ENCODE results near the gene RPL10A.

The RPL10A gene

DNA sequence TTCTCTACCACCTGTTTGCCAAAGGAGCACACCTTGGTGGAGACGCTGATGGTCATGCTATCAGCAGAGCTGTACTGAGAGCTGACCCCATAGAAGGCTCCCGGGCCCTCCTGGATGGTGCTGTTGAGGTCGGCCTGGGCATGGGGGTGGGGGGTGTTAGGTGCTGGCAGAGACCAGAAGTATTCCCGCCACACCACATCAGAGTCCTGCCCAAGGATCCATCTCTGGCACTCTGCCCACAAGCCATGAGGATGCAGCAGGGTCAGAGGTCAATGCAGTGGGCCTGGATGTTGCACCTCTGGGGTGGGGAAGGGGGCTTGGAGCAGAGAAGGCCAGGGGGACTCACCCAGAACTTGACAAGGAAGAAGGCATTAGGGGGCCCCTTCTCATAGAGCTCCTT is 7.4 kb downstream of the RPL10A start:
- no peak for DNase-seq (ENCODE audit: low read depth in 2 of 2)

DNA sequence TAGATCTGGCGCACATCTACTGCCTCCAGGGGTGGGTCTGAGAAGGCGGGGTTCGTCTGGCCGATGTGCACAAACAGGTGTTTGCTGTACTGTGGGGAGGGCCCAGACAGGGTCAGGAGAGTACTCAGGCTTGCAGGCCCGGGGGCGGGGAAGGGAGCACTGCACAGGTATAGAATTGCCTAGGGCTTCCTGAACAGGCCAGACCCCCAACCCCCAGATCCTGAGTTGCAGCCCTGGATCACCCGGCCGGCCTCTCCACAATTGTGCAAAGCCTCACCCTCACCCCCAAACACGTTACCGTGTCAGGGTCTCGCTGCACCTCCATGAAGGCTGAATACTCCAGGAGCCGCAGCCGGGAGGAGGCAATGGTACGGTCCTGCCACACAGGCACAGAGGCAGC is 7.8 kb downstream of the RPL10A start:
- DNase-seq (ENCODE audit: low read depth in 2 of 2): no peak

DNA sequence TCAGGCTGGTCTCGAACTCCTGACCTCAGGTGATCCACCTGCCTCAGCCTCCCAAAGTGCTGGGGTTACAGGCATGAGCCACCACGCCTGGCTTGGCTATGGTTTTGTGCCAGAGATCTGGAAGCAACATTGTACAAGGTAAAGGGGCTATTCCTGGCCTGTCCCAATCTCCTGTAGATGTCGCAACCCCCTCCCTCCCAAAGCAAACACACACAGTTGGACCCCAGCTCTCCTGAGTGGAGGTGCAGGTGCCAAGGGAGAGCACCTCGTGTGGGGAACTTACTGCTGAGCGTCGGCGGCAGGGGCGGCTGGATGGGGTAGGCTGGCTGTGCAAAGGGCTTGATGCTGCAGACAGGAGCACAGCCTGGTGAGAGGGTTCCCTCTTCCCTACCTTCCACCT is 8.8 kb downstream of the RPL10A start:
- DNase-seq (ENCODE audit: low read depth in 2 of 2): no peak

DNA sequence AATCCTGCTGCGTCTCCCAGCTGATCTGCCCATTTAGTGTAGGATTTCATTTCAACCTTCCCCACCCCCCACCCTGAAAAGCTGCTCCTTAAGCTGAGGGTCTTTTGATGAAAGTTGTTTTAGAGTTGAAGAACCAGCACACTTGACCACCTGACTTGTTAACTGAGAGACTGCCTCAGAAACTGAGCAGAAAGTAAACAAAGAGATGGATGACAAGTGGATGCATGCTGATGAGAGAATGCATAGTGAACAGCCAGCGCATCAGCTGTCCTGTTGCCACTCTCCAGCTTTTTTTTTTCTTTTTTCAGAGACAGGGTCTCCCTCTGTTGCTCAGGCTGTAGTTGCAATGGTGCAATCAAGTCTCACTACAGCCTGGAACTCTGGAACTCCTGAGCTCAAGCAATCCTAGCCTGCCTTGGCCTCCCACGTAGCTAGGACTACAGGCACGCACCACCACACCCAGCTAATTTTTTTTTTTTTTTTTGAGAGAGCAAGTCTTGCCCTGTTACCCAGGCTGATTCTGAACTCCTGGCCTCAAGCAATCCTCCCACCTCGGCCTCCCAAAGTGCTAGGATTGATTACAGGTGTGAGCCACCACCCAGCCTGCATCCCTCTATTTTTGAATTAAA is 9.5 kb downstream of the RPL10A start:
- DNase-seq (ENCODE audit: low read depth in 2 of 2): no peak

DNA sequence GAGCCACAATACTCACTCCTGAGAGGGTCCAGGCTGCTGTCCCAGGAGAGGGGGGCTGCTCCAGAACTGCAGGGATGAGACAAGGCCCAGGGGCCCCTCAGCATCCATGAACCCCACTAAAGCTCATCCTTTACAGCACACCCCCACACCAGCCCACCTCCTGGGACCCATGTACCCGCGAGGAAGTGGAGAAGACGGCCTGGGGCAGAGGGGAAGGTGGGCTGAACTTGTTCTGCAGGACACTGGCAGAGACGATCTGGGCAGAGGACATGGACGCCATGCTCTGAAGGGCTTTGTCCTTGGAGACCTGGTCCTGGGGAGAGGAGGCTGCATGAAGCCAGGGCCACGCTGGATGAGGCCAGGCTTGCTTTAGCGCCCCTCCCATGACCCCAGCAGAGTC is 10.1 kb downstream of the RPL10A start:
- DNase-seq (ENCODE audit: low read depth in 2 of 2): no peak

DNA sequence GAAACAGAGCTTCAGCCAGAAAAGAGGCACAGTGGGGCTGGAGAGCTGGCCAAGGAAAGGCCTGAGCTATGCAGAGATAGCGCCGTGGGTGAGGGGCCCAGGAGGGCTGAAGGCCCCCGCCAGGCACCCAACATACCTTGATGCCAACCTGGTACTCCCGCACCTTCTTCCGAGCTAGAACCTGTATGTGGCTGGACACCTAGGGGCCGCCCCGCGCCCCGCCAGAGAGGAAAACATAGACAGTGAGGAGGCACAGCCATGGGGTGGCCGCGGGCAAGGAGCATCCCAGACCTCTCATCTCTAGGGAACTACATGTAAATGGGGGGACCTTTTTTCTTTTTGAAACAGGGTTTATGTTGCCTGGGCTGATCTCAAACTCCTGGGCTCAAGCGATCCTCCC is 12.0 kb downstream of the RPL10A start:
- no peak for DNase-seq (ENCODE audit: low read depth in 2 of 2)

DNA sequence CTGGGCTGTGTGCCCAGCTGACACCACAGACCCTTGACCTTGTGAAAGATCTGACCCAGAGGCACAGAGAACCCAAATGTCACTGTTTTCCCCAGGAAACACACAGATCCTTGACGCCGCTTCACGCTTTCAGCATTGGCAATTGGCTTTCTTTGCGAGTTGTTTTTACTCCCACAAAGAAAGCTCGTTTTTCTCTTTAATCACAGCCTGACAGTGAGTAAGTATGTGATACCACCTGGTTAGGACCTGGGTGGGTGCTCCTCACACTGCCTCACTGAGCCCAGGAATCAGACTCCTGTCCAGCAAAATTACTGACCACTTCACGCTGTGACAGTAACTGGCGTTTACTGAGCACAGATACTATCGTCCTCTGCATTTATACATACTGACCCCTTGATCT is 13.0 kb downstream of the RPL10A start:
- no peak for DNase-seq (ENCODE audit: low read depth in 2 of 2)

DNA sequence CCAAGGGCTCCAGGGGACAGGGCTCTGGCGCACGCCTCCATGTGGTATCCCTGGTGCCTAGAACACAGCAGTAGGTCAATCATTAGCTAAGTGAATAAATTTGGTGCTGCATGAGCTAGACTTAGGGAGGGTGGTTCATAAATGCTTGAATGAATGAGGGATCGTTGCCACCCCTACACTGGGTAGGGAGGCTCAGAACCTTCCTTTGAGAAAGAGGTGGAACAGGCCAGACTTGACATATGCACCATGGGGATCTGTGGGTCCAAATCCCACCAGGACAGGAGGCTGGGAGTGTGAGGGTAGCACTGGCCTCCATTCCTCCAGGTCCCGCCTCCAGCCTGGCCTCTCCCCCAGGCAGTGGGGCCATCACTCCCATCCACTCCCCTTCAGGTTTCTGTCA is 14.9 kb downstream of the RPL10A start:
- DNase-seq (ENCODE audit: low read depth in 2 of 2): no peak

DNA sequence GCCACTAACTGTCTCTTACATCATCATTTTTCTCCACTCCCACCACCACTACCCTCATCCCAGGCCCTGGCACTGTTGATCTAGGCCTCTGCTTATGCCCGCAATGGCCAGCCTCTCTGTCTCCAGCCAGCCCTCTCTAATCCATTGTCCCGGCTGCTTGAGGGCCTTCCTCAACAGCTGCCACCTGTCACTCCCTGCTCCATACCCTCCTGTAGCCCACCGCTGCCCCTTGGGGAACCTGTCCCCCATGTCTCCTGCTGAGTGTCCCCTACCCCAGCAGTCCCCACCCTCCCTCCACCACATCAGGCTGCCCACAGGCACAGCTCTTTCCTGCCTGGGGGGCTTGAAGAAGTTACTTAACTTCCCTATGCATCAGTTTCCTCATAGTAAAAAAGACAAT is 15.3 kb downstream of the RPL10A start:
- DNase-seq (ENCODE audit: low read depth in 2 of 2): no peak

DNA sequence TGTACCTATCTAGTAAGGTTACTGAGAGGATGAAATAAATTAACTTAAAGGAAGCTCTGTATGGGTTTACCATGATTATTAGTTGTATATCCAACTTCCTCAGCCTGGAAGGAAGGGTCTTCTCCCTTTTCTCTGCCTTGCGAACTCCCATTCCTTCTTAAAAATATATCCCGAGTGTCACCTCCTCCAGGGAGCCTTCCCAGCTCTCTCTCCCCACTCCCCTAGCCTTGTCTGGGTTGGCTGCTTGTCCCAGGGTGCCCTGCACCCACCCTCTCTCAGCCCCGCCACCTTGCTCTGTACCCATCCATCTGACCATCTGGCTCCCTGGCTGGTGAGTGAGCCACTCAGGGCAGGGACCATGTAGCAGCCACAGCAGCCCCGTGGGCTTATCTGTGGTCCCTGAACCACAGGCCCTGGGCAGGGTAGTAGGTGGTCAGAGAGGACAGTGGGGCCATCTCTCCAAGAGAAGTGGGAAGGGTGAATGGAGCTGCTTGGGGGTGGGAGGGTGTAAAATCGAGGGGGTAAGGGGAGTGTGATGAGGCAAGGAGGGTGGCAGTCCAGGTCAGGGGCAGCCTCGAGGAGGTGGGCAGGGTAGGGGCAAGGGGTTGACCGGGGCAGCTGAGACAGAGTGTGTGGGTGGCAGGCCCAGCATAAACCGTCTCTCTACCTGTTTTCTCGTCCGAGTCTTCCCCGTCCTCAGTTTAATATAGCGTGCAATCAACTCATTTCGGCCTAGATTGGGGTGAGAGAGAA is 15.9 kb downstream of the RPL10A start:
- no peak for DNase-seq (ENCODE audit: low read depth in 2 of 2)

DNA sequence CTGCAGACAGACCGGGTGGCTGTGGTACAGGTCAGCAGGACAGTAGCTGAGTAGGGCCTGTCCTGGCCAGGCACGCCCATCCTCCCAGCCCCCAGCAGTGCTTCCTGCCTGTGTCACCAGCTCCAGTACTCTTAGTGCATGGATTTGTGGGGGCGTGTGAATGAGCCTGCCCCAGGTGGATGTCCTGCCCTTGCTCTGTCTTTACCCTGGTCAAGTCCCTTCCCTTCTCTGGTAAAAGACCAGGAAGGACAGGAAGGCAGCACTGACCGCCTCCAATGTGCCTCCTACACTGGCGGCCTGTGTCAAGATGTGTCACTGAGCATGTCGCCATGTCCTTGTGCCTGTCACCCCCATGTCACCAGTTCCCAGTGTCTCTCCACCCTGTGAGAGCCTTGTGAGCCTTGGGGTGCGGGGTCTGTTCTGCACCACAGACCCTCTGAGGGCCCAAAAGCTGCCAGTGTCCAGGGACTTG is 16.8 kb downstream of the RPL10A start:
- DNase-seq (ENCODE audit: low read depth in 2 of 2): no peak

DNA sequence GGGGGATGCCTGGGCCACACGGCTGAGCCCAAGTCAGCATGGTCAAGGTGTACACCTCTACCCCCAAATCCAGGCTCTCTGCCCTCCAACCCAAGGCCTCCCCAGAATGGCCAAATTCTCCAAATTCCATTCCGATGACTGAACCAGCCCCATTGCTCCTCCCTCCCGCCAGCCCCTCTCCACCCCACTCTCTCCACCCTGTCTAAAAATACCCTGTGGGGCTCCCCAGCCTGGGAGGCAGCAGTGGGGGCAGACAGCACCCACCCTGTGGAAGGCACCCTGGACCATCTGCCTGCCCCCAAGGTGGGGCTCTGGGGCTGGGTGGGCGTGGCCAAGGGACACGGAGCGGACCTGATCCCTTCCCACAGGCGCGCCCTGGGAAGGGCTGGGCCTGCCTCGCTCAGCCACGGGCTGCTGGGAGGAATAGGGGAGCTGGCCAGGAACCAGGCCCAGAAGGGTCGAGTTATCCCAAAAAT is 17.2 kb downstream of the RPL10A start:
- no peak for DNase-seq (ENCODE audit: low read depth in 2 of 2)

DNA sequence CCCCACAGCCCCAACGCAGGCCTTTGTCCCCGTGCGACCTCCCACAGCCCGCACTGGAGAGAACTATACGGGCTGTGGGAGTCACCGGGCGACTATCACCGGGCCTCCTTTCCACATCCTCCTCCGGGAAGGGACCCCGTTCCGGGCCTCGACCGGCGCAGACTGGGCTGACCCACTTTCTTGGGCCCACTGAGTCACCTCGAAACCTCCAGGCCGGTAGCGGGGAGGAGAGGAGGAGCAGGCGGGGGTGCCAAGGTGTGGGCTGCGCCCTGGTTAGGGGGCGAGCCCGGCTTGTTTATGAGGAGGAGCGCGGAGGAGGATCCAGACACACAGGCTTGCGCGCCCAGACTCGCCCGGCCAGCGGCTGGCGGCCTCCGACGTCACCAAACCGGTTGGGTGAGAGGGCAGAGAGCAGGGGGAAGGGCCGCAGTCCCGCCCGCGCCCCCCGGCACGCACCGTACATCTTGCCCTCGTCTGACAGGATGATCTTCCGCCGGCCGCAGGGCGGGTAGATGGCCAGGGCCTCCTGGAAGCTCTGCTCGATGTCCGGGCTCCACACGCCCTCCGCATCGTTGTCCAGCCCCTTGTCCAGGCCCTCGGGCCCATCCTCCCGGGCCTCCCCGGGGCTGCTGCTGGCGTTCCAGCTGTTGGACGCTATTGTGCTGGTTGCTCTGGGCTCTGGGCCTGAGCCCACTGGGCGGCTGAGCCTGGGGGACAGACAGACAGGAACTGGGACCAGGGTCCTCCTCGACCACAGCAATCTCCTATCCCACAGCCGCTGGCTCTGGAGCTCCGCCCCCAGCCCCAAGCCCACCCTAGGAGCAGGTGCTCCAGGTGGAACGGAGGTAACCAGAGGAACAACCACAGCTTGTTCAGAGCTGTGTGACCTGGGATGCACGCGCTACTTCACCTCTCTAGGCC is 18.1 kb downstream of the RPL10A start:
- DNase-seq (ENCODE audit: low read depth in 2 of 2): no peak

DNA sequence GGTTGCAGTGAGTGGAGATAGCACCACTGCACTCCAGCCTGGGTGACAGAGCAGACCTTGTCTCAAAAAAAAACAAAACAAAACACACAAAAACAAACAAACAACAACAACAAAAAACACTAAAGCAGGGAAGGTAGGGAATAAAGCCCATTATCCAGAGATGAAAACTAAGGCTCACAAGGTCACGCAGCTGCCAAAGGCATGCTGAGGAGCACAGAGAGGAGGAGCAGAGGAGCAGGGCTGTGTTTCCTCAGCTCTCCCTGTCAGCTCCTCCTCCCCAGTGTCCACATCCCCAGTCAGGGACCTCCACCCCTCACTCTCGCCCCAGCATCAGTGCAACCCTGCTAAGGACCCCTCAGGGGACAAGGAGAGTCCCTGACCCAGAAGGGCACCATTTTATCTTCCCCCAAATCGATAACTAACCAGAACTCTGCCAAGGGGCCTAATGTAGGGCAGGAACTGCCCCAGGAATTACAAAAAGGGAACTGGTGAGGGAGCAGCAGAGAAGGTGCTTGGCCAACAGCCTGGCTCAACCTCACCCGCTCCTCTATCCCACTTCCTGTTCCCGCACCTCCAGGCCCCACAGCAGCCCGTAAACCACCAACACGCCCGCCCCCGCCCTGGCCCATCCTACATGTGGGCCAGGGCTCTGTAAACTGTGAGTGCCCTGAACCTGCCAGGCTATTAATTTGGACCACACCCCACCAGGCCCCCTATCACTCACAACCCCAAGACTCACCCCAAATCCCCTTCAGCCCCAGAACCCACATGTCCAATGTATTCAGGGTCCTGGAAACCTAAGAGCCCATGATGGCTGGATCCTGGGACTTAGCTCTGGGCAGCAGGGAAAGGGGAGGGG is 19.7 kb downstream of the RPL10A start:
- no peak for DNase-seq (ENCODE audit: low read depth in 2 of 2)

DNA sequence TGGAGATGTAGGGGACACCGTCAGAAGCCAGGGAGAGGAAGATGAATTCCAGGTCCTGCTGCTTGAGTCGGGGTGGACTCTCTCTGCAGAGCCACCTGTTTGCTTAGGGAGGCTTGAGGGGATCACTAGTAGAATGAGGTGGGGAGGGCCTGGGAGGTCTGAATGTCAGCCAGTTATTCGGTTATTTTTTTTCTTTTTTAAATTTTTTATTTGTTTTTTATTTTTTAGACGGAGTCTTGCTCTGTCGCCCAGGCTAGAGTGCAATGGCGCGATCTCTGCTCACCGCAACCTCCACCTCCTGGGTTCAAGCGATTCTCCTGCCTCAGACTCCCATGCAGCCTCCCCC is 20.3 kb downstream of the RPL10A start:
- DNase-seq (ENCODE audit: low read depth in 2 of 2): no peak

DNA sequence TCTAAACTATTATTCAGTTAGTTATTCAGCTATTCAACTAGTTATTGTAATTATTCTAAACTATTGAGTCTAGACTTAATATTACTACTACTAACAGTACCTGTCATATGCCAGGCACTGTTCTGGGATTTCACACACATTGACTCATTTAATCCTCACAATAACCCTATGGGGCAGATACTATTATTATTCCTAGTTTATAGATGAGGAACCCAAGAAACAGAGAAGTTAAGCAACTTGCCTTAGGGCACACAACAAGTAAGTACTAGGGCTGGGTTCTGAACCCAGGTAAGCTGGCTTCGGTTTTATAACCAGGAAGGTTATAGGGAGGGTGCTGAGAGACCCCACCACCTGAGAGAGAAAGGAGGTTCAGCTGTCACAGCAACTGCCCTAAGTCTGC is 20.9 kb downstream of the RPL10A start:
- DNase-seq (ENCODE audit: low read depth in 2 of 2): no peak

DNA sequence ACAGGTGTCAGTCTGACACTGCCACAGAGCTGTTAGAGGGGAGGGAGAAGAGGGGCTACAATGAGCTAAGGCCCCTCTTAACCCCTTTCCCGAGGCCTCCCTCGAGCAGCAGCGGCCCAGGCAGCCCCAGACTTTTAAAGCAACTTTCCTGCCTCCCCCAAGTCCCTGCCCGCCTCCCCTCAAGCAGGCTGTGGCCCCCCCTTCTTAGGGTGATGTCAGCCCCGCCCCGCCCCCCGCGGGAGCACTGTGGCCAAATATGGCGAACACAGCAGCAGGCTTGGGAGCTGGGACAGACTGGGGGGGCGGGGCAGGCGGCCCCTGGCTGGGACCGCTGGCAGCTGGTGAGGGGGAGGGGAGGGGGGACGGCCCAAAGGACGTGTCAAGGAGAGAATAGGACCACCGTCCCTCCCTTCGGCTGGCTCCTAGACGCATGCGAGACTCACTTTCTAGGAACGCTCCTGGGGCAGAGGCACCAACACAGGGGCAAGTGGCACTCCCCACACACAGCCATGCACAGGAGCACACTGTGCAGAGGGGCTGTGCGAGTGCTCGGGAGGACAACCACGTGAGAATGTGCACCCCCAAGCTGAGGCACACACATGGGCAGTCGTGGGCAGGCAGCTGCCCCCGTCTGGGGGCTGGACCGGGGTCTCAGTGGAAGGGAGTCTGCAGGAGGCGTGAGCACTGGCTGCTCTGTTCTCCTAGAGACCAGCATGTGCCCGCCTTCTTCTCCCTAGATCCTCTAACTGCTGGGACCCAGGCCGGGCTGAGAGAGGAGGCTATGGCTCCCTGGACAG is 22.0 kb downstream of the RPL10A start:
- no peak for DNase-seq (ENCODE audit: low read depth in 2 of 2)

DNA sequence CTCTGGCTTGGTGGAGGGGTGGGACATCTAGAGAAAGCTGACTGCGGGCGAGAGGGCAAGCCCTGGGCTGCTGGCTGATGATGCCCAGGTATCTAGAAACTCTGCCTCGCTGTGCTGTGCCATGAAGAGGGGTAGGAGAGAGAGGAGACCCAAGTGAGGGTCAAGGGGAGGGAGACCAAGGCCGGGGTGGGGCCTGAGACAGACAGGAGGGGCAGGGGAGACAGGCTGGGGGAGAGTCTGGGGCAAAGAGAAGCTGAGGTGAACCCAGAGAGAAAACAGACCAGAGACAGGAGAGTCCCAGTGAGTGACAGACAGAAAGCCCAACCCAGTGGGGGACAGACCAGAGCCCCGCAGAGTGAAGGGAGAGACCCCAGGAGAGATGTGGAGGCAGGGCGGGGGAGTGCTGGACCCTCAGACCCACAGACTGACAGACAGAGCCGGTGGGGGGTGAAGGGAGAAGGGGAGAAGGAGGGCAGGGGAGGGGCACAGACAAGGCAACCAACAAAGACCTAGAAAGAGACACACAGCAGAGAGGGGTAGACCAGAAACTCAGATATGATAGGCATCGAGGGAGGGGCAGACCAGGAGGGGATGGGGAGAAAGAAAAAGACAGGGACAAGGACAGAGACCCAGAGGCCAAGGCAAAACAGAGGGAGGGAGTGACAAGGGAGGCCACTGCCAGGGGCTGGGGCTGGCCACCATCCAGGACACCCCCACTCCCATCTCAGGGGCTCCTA is 22.8 kb downstream of the RPL10A start:
- DNase-seq (ENCODE audit: low read depth in 2 of 2): no peak

DNA sequence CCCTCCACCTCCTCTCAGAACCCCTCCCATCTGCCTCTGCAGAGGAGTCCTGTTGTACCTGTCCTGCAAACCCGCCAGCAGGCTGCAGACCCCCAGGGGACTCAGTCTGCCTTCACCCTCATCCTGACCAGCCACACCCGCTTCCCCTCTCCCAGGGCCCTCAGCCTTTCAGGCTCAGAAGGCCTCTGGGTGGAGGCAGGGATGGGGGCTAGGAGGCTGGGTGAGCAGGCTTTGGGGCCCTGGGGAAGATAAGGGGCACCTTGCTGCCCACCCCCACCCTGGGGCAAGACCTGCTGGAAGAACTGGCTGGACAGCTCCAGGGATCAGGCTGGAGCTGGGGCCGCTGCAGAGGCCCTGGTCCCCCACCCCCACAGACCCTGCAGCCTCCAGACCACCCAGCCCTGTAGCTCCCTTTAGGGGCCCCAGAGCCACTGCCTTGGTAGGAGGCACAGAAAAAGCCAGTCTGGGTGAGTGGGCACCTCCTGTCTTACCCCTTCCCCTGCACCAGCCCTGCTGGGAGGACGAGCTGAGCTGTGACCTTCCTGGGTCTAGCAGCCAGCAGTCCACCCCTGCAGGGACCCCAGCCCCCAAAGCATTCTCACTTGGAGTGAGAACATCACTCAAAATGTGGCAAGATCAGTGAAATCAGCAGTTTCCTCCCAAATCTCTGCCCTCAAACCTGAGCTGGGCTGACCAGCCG is 23.5 kb downstream of the RPL10A start:
- no peak for DNase-seq (ENCODE audit: low read depth in 2 of 2)

Data from activated CD4-positive, alpha-beta T cell treated with anti-CD3 and anti-CD28 coated beads for 24 hours (primary cell).